ENCODE results near the gene ZDHHC12. TPM values are rescaled to one million over a fixed set of nuclear protein-coding genes. Genes with fewer than 3 reads are reported as not detected.

Gene ZDHHC12
- total and polyA plus RNA-seq, 2 of the 8 experiments (the other 6 are each of a cell fraction or from before 2014, with no cell fraction given) = 35.0 to 93.8 TPM

GRCh38 chr9:128722380-128723351 lies 1.3 kb downstream of the ZDHHC12 start (continued):
- TF ChIP-seq CHD7 (IDR thresholded peaks at IDR 0.05; ENCODE audit: insufficient replicate concordance, low read length) = no peak
- TF ChIP-seq NANOG (IDR thresholded peaks at IDR 0.05; ENCODE audit: insufficient read depth, low read depth, low read length, poor library complexity, severe bottlenecking) = no peak
- TF ChIP-seq EP300 (IDR thresholded peaks at IDR 0.05; ENCODE audit: borderline replicate concordance in 1 of 2, low read depth in 2 of 2, low read length in 2 of 2) = no peak
- TF ChIP-seq SIRT6 (IDR thresholded peaks at IDR 0.05; ENCODE audit: low read length) = no peak
- no peak for TF ChIP-seq TEAD4 (IDR thresholded peaks at IDR 0.05; ENCODE audit: low read depth, low read length)
- TF ChIP-seq SIN3A (conservative IDR thresholded peaks at IDR 0.05 in 1 of 2, IDR thresholded peaks at IDR 0.05 in 1 of 2; ENCODE audit: low read depth in 1 of 2, low read length in 2 of 2) = no peak
- no peak for TF ChIP-seq CBX8 (IDR thresholded peaks at IDR 0.05; ENCODE audit: borderline replicate concordance, low read depth, low read length)

Data from H1 (cell line).